NT2/D1 (cell line): Measurements from ENCODE around the gene UNC80.

Experiments used
- SUZ12 ChIP-seq: IDR thresholded peaks from 2 replicates; pipeline ENCODE4 v1.6.1; 2011; ENCODE audit not compliant: insufficient read length, insufficient read depth; ENCODE audit errors: extremely low read depth
- YY1 ChIP-seq: IDR thresholded peaks from 2 replicates; pipeline ENCODE4 v1.6.1; 2011; ENCODE audit not compliant: insufficient read length, insufficient read depth
- ZNF274 ChIP-seq: IDR thresholded peaks from 2 replicates; pipeline ENCODE4 v1.6.1; 2011; ENCODE audit warnings: mild to moderate bottlenecking, low read depth, low read length

DNA sequence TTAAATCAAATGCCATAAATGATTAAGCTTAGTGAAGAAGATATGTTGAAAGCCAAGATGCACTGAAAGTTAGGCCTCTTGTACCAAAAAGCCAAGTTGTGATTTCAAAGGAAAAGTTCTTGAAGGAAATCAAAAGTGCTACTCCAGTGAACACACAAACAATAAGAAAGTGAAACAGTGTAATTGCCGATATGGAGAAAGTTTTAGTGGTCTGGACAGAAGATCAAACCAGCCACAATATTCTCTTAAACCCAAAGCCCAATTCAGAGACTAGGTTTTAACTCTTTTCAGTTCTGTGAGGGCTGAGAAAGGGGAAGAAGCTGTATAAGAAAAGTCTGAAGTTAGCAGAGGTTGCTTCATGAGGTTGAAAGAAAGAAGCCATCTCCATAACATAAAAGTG lies 129.0 kb downstream of the UNC80 start:
- TF ChIP-seq SUZ12 (no peak), YY1 (no peak), ZNF274 (no peak)
